Measurements from ENCODE around the gene DPP9. TPM values are rescaled to one million over a fixed set of nuclear protein-coding genes. Genes with fewer than 3 reads are reported as not detected.
"Not testable (repeated sequence)": the region's sequence is repeated elsewhere in the genome, so short reads cannot be mapped to it uniquely, and the experiment has no call there.

DPP9 gene
- total RNA-seq, 2 donors from 2014 or later = 36.2 to 50.4 TPM

DNA sequence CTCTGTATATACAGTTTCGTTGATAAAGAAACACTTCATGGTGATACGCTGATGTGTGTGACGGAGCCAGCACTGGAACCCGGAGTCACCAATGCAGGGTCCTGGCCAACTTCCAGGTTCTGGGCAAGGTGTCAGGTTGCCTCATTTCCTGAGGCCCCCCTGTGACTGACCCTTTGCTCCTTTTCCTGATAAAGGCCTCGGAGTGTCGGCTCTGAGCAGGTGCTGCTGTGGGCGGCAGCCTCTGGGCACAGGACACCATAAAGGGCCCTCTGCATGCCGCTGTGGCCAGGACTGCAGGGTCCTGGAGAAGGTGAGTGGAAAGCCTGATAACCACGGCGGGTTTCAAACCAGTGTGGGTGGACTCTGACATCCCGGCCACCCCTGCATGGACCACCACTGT, 36.2 kb downstream of the DPP9 start:
- H3K27ac ChIP-seq = no peak overlapping the region
- H3K9me3 ChIP-seq = no peaks in the 10 kb centered on the region
- H3K4me3 ChIP-seq = no peak overlapping the region
- DNase-seq (ENCODE audit: low spot score) = no peak
- H3K4me1 ChIP-seq = peaks cover 0 to 10% of the 10 kb centered on the region in 2 donors
- H3K36me3 ChIP-seq = peaks cover 88% of the 10 kb centered on the region
- H3K27me3 ChIP-seq = no peaks in the 10 kb centered on the region
- TF ChIP-seq CTCF (IDR thresholded peaks at IDR 0.05) = no peak

DNA sequence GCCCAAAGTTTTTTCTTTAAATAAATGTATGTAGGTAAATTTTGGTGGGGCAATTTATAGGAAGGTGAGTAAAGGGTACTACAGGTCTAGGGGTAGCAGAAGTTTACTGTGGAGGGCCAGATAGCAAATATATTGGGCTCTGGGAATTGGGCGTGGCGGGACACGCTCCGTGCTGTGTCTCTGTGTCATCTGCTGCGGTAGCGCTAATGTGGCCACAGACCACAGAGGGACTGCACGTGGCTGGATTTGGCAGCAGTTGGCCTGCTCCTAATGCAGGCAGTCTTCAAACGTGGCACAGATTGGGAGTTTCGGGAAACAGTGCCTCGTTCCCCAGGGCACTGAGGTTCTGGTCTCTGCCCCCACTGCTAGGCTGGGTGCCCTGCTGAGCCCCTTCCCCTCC, 36.9 kb downstream of the DPP9 start:
- H3K4me1 ChIP-seq = peaks cover 0 to 10% of the 10 kb centered on the region in 2 donors
- no peaks in the 10 kb centered on the region for H3K9me3 ChIP-seq
- H3K4me3 ChIP-seq = no peak overlapping the region
- DNase-seq (ENCODE audit: low spot score) = no peak
- H3K36me3 ChIP-seq = peaks cover 86% of the 10 kb centered on the region
- H3K27ac ChIP-seq = no peak overlapping the region
- no peaks in the 10 kb centered on the region for H3K27me3 ChIP-seq
- TF ChIP-seq CTCF (IDR thresholded peaks at IDR 0.05) = no peak

- H3K27ac ChIP-seq = no peak overlapping the region
- TF ChIP-seq CTCF (IDR thresholded peaks at IDR 0.05) = no peak
- H3K4me3 ChIP-seq = no peak overlapping the region
- no peaks in the 10 kb centered on the region for H3K9me3 ChIP-seq
- peaks cover 88% of the 10 kb centered on the region for H3K36me3 ChIP-seq
- DNase-seq (ENCODE audit: low spot score) = no peak
- H3K4me1 ChIP-seq = peaks cover 0 to 10% of the 10 kb centered on the region in 2 donors
- no peaks in the 10 kb centered on the region for H3K27me3 ChIP-seq
Observed at GRCh38 chr19:4684312-4685095, 39.1 kb downstream of the DPP9 start.

- TF ChIP-seq CTCF (IDR thresholded peaks at IDR 0.05) = no peak
- Histone ChIP-seq H3K4me3 (no peak overlapping the region), H3K27me3 (no peaks in the 10 kb centered on the region), H3K27ac (no peak overlapping the region), H3K4me1 (peaks cover 0 to 8% of the 10 kb centered on the region in 2 donors), H3K9me3 (no peaks in the 10 kb centered on the region), H3K36me3 (peaks cover 76% of the 10 kb centered on the region)
- DNase-seq (ENCODE audit: low spot score) = no peak
Observed at GRCh38 chr19:4682417-4683200, 41.0 kb downstream of the DPP9 start.

- H3K27ac ChIP-seq; H3K9me3 ChIP-seq; DNase-seq (ENCODE audit: low spot score); H3K4me1 ChIP-seq; H3K4me3 ChIP-seq; H3K27me3 ChIP-seq: not testable (repeated sequence)
- peaks cover 68% of the 10 kb centered on the region for H3K36me3 ChIP-seq
Observed at GRCh38 chr19:4680021-4680420, 43.6 kb downstream of the DPP9 start.

Data from right atrium auricular region (tissue), 2 donors.